ENCODE results near the gene ZBTB9. TPM values are rescaled to one million over a fixed set of nuclear protein-coding genes. Genes with fewer than 3 reads are reported as not detected.

The ZBTB9 gene
- polyA plus RNA-seq, 1 of the 3 experiments (the other 2 are of a cell fraction), result 5.7 TPM

DNA sequence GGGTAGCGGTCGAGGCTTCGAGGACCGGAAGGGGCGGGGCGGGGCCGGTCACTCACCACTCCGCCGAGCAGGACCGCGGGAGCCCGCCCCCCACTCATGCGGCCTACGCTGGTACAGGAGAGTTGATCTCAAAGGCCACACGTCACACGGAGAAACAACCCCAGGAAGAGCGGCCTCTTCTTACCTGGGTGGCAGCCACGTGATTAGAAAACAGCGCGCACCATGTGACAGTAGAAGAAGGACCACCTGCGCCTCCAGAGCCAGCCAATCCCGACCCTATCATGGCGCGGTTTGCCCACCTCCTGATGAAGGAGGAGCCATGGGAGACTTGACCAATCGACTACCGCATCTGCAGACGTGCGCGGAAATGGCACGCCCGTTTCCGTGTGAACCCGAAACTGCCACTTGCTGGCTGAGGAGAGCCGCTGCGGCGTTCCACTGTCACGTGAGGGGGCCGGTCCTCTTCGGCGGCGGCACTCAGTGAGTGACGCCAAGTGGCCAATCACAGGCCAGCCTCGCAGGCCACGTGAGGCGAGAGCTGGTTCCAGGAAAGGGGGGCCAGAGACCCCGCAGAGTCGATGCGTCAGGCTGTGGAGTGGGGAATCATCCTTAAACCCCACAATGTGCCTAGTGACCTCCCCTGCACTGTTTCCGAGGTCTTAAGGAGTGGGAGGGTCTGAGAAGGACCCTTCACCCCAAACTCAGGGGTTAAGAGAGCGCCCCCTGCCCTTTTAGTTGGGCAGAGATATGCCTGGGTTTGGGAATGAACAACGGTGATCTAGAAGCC, 36.3 kb upstream of the ZBTB9 start, which contains the start of gene CUTA:
CUTA (minus strand) TSS at position 205 of the 787 bp plus-strand sequence; CDS start at position 98, 107 bp downstream.
- H3K27ac ChIP-seq (ENCODE audit: low read depth in 2 of 2, low read length in 1 of 2), result peak within 1 kb of the TSS; percentile 91 to 94
- H3K4me3 ChIP-seq (ENCODE audit: low read depth in 2 of 2, low read length in 1 of 2), result peak within 1 kb of the TSS; percentile 68 to 87
- H3K9me3 ChIP-seq, result no peaks in the 10 kb centered on the region
- H3K4me2 ChIP-seq, result peak within 1 kb of the TSS; percentile 94
- ChIA-PET POLR2A (interaction anchor here (0.5 to 2.0 kb wide), 8 partner anchors 13 to 1520 kb away, joined by 3 to 8 read pairs (median 3); partner anchors contain the start of genes RPS18, VPS52 and ZBTB9), CTCF (interaction anchor here (0.6 to 2.4 kb wide), 9 partner anchors 8 to 283 kb away, joined by 3 to 12 read pairs (median 5); no protein-coding TSS in a partner anchor)
- 0 out of 2 replicates have a peak, but pooled peaks cover 5% of the 10 kb centered on the region for H4K20me1 ChIP-seq (ENCODE audit: insufficient read depth)
- peak within 1 kb of the TSS; percentile 87 for H3K9ac ChIP-seq
- DNase-seq, result peak; percentile 92
- no peaks in the 10 kb centered on the region for H3K27me3 ChIP-seq (ENCODE audit: insufficient read depth)
- peaks cover 22 to 44% of the 10 kb centered on the region in 2 experiments for H3K4me1 ChIP-seq (ENCODE audit: control insufficient read depth in 1 of 2, insufficient read depth in 2 of 2, low read depth in 1 of 2, low read length in 1 of 2)
- H3K9me2 ChIP-seq, result no peaks in the 10 kb centered on the region
- WGBS (ENCODE audit: low lambda C conversion rate), result 2% methylated on average over 31 of the region's 51 CpGs
- peaks cover 45% of the 10 kb centered on the region for H3K79me2 ChIP-seq (ENCODE audit: insufficient read depth)
- peak within 1 kb of the TSS; percentile 72; the same call in 1 of the 2 replicates for H2AFZ ChIP-seq (ENCODE audit: low read depth)
- peaks cover 11 to 35% of the 10 kb centered on the region in 2 experiments for H3K36me3 ChIP-seq (replicated peaks in 1 of 2; ENCODE audit: control insufficient read depth in 1 of 2, insufficient read depth in 2 of 2, low read length in 1 of 2)
- peaks cover 13% of the 10 kb centered on the region for H3F3A ChIP-seq (replicated peaks; ENCODE audit: insufficient read depth)
- TF ChIP-seq TEAD4 (IDR thresholded peaks at IDR 0.05; ENCODE audit: borderline replicate concordance, insufficient read depth) (no peak), NRF1 (IDR thresholded peaks at IDR 0.05; ENCODE audit: low read depth, low read length) (peak; percentile 23; the same call in 1 of the 2 replicates), YY1 (IDR thresholded peaks at IDR 0.05; ENCODE audit: low read depth) (0 out of 2 replicates have a peak, but pooled peaks have one; percentile 39), MXI1 (IDR thresholded peaks at IDR 0.05; ENCODE audit: low read depth, low read length) (peak; percentile 95), TAF1 (IDR thresholded peaks at IDR 0.05; ENCODE audit: borderline replicate concordance, low read depth, low read length) (0 out of 2 replicates have a peak, but pooled peaks have one; percentile 53), SIN3A (IDR thresholded peaks at IDR 0.05; ENCODE audit: borderline replicate concordance, low read depth, low read length) (0 out of 2 replicates have a peak, but pooled peaks have one; percentile 34), JUND (IDR thresholded peaks at IDR 0.05) (no peak; the same call in 1 of the 2 replicates), GABPA (IDR thresholded peaks at IDR 0.05; ENCODE audit: low read depth) (peak; percentile 72), MEF2A (IDR thresholded peaks at IDR 0.05; ENCODE audit: borderline replicate concordance, low read depth) (no peak), FOXM1 (IDR thresholded peaks at IDR 0.05; ENCODE audit: low read depth) (no peak), POLR2AphosphoS5 (IDR thresholded peaks at IDR 0.05; ENCODE audit: low read depth, low read length) (peak; percentile 61), RXRA (IDR thresholded peaks at IDR 0.05; ENCODE audit: borderline replicate concordance, low read depth) (no peak), GATA2 (CRISPR knock-in tag; IDR thresholded peaks at IDR 0.05) (no peak), SMC3 (IDR thresholded peaks at IDR 0.05; ENCODE audit: low read depth, low read length) (no peak), RAD21 (IDR thresholded peaks at IDR 0.05; ENCODE audit: low read length) (no peak), CHD2 (IDR thresholded peaks at IDR 0.05; ENCODE audit: low read length, partially characterized antibody) (peak; percentile 70), EZH2phosphoT487 (IDR thresholded peaks at IDR 0.05; ENCODE audit: borderline replicate concordance, low read depth) (no peak), TCF12 (IDR thresholded peaks at IDR 0.05) (no peak; the same call in 1 of the 2 replicates), FOXJ3 (CRISPR knock-in tag; IDR thresholded peaks at IDR 0.05) (no peak), NFIC (IDR thresholded peaks at IDR 0.05; ENCODE audit: borderline replicate concordance) (no peak), RCOR1 (IDR thresholded peaks at IDR 0.05; ENCODE audit: low read length) (peak; percentile 67), RFX5 (IDR thresholded peaks at IDR 0.05; ENCODE audit: low read length) (peak; percentile 88), EP300 (IDR thresholded peaks at IDR 0.05; ENCODE audit: borderline replicate concordance in 1 of 2, low read depth in 1 of 2, low read length in 1 of 2) (no peak; a peak in 1 of 4 replicates)
- TF ChIP-seq, protein P1, sequence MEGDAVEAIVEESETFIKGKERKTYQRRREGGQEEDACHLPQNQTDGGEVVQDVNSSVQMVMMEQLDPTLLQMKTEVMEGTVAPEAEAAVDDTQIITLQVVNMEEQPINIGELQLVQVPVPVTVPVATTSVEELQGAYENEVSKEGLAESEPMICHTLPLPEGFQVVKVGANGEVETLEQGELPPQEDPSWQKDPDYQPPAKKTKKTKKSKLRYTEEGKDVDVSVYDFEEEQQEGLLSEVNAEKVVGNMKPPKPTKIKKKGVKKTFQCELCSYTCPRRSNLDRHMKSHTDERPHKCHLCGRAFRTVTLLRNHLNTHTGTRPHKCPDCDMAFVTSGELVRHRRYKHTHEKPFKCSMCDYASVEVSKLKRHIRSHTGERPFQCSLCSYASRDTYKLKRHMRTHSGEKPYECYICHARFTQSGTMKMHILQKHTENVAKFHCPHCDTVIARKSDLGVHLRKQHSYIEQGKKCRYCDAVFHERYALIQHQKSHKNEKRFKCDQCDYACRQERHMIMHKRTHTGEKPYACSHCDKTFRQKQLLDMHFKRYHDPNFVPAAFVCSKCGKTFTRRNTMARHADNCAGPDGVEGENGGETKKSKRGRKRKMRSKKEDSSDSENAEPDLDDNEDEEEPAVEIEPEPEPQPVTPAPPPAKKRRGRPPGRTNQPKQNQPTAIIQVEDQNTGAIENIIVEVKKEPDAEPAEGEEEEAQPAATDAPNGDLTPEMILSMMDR (IDR thresholded peaks at IDR 0.05), result peak; percentile 41
- TF ChIP-seq, protein P2, sequence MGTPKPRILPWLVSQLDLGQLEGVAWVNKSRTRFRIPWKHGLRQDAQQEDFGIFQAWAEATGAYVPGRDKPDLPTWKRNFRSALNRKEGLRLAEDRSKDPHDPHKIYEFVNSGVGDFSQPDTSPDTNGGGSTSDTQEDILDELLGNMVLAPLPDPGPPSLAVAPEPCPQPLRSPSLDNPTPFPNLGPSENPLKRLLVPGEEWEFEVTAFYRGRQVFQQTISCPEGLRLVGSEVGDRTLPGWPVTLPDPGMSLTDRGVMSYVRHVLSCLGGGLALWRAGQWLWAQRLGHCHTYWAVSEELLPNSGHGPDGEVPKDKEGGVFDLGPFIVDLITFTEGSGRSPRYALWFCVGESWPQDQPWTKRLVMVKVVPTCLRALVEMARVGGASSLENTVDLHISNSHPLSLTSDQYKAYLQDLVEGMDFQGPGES (IDR thresholded peaks at IDR 0.05; ENCODE audit: low read depth, low read length), result peak; percentile 40; the same call in 1 of the 2 replicates
- TF ChIP-seq, protein P3, sequence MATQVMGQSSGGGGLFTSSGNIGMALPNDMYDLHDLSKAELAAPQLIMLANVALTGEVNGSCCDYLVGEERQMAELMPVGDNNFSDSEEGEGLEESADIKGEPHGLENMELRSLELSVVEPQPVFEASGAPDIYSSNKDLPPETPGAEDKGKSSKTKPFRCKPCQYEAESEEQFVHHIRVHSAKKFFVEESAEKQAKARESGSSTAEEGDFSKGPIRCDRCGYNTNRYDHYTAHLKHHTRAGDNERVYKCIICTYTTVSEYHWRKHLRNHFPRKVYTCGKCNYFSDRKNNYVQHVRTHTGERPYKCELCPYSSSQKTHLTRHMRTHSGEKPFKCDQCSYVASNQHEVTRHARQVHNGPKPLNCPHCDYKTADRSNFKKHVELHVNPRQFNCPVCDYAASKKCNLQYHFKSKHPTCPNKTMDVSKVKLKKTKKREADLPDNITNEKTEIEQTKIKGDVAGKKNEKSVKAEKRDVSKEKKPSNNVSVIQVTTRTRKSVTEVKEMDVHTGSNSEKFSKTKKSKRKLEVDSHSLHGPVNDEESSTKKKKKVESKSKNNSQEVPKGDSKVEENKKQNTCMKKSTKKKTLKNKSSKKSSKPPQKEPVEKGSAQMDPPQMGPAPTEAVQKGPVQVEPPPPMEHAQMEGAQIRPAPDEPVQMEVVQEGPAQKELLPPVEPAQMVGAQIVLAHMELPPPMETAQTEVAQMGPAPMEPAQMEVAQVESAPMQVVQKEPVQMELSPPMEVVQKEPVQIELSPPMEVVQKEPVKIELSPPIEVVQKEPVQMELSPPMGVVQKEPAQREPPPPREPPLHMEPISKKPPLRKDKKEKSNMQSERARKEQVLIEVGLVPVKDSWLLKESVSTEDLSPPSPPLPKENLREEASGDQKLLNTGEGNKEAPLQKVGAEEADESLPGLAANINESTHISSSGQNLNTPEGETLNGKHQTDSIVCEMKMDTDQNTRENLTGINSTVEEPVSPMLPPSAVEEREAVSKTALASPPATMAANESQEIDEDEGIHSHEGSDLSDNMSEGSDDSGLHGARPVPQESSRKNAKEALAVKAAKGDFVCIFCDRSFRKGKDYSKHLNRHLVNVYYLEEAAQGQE (IDR thresholded peaks at IDR 0.05; ENCODE audit: low read depth, low read length), result no peak
- TF ChIP-seq, protein P4, sequence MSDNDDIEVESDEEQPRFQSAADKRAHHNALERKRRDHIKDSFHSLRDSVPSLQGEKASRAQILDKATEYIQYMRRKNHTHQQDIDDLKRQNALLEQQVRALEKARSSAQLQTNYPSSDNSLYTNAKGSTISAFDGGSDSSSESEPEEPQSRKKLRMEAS (IDR thresholded peaks at IDR 0.05; ENCODE audit: low read depth), result peak; percentile 95
